Skin epidermis (tissue), 12 donors: Measurements from ENCODE around the gene E2F2.
A peak's percentile ranks its signal among the peaks of the same experiment; 100 is the strongest.

Source experiments
- H3K27ac ChIP-seq, 21 experiments: fragments of 200-600 bp; sonication (generic) in 11 of 21; one replicate each; pipeline ENCODE4 v1.5.0; 2020; ENCODE audit warnings: mild to moderate bottlenecking in 3 of 21, inconsistent platforms in 2 of 21, moderate library complexity in 2 of 21
- H3K4me3 ChIP-seq, 7 experiments: fragments of 200-600 bp; sonication (generic) in 2 of 7; one replicate each; pipeline ENCODE4 v1.5.0; 2020; ENCODE audit warnings: inconsistent platforms in 2 of 7, mild to moderate bottlenecking in 2 of 7, moderate library complexity in 1 of 7

E2F2 gene

DNA sequence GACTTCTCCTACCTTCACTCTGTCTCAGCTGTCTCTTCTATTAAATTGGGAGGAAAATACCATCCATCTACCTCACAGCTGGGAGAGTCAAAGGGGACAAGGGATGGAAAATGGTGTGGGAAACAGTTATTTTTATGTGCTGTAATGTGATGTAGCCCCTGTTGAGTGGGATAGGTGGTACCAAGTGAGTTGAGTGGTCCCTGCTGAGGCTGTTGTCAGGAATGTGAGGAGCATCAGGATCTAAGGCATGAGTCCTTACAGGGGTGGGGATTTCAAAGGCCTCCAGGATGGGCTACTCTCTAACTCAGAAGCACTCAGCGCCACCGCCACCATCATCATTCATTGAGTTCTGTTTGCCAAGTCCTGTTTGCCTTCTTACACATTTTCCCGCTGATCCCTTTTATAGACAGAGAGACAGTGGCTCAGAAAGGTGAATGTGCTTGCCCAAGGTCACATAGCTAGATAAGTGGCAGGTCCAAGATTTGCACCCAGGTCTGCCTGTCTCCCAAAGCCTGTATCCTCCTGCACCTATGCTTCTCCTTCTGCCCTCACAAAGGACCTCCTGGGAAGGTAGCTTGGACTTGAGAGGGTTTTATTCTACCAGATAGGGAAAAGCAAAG is 32.8 kb upstream of the E2F2 start:
- Histone ChIP-seq H3K4me3 (no peak overlapping the region), H3K27ac (peak overlapping the region in 15 of 21 experiments; percentile 42 to 99 (median 86))

DNA sequence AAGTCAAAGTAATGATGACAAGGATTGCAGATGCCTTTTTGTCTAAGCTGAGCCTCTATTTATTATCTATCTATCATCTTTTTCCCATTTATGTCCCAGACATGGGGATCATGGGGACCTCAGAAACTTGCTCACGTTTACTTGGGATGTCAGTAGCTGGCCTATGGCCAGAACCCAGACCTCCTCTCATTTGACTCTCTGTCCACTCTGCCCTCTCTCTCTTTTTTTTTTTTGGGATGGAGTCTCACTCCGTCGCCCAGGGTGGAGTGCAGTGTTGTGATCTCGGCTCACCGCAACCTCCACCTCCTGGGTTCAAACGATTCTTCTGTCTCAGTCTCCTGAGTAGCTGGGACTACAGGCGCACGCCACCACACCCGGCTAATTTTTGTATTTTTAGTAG is 32.0 kb upstream of the E2F2 start:
- Histone ChIP-seq H3K4me3 (no peak overlapping the region), H3K27ac (peak overlapping the region in 19 of 21 experiments; percentile 4 to 99 (median 86))

- H3K4me3 ChIP-seq: no peak overlapping the region
- H3K27ac ChIP-seq: peak overlapping the region in 19 of 21 experiments; percentile 45 to 99 (median 88)
Observed at GRCh38 chr1:23562137-23562876, 31.3 kb upstream of the E2F2 start.

- H3K27ac ChIP-seq: peak overlapping the region in 19 of 21 experiments; percentile 5 to 99 (median 88)
- no peak overlapping the region for H3K4me3 ChIP-seq
Observed at GRCh38 chr1:23561813-23562100, 30.7 kb upstream of the E2F2 start.

DNA sequence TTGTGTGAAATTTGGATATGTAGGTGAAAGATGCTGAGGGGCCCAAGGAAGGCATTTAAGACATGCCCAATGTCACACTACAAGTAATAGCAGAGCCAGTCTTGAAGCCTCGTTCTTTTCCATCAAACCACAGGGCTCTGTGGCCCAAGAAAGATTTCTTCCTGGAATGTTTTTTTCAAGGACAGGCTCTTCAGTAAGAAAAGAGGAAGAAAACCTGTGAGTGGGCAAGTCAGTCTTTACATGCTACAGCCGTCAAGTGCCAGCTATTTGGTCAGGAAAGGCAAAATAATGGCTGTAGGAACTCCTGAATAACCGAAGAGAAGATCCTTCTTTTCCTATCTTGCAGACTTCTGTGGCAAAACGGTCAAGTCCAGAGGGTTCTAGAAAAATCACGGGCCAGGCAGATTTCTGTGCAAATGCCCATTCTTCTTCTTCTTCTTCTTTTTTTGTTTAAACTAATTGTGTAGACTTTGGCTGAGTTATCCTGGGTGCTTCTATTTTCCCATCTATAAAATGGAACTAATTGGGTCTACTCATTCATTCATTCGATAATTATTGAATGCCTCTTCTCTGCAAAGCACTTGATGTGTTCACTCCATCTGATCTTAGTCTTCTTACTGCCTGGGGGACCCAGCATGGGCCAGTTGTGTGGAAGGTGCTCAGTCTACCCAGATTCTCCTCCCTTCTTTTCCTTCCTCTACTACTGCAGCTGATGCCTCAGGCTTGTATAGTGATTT is 30.2 kb upstream of the E2F2 start:
- Histone ChIP-seq H3K4me3 (no peak overlapping the region), H3K27ac (peak overlapping the region in 19 of 21 experiments; percentile 74 to 99 (median 88))

DNA sequence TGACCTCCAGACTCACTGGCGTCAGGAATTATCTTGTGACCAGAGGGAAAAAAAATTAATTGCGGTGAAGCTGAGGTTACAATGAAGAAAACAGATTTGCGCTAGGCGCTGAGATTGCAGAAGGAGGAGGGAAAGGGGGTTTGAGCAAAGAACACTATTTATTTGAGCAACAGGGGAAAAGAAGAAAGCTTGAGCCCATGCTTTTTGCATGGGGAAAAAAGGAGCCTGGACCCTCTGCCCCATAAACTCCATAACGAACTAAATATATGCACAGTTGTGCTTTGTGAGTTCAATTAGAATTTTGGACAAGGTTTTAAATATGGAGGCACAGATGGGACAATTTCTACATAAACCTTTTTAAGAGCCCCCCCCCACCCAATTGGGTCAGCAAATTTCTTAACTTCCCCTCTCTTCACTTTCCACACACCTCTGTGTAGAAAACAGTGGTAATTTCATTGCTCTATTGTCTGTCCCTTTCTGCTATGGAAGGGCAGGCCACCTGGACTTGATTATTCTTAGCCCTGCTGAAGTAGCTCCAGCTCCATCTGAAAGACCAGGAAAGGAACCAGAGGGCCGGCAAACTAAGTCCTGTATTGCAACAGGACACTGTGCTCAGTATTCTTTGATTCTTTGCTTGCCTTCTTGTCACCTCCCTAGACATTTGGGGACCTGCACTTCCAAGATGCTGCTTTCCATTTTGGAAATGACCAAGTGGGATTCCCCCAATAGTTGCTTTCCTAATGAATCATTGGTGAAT is 29.1 kb upstream of the E2F2 start:
- Histone ChIP-seq H3K4me3 (peak overlapping the region; percentile 61 to 83 (median 74)), H3K27ac (peak overlapping the region in 20 of 21 experiments; percentile 64 to 99 (median 88))

DNA sequence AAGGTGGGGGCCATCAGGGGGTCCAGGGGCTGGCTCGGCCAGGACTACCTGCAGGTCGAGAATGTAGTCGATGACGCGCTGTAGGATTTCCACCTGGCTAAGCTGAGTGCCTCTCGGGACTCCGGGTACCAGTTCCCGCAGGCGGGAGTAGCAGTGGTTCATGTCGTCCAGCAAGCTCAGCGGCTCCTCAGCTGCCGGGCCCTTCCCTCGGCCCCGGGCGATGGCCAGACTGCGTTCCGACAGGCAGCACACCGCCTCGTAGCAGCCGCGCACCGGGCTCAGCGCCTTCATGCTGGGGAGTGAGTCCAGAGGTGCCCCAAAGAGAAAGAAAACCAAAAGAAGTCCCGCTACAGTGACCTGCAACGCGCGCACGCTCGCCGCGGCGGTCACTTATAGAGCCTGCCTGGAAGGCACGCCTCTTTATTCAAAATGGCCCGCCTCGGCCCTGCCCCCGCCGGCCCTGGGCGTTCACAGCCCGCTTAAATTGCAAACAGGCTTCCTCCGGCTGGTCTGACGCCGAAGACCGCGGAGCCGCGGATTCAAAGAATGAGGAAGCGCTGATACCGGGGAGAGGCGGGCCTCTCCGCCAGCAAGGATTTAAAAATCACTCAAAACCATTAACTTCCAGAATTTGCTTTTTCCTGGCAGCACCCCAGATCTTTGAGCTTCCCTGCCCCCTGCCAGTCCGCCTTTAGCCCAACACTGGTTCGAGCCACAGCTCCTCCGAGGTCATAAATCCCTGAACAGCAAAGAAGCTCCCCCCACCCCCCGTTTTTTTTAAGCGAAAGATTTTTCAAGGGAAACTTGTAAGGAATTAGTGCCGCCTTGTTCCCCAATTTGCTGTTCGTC is 28.3 kb upstream of the E2F2 start, which contains the start of gene ID3:
TSS of gene ID3 (minus strand) at position 366 of the 849 bp plus-strand sequence. CDS start at position 291, 75 bp downstream.
- peak within 1 kb of the TSS in 20 of 21 experiments; percentile 74 to 99 (median 88) for H3K27ac ChIP-seq
- H3K4me3 ChIP-seq: peak within 1 kb of the TSS; percentile 61 to 83 (median 74)

GRCh38 chr1:23558872-23559135 is 27.8 kb upstream of the E2F2 start:
- H3K4me3 ChIP-seq: peak overlapping the region; percentile 61 to 83 (median 74)
- H3K27ac ChIP-seq: peak overlapping the region in 20 of 21 experiments; percentile 74 to 99 (median 88)

GRCh38 chr1:23558140-23558871 is 27.3 kb upstream of the E2F2 start:
- H3K4me3 ChIP-seq: peak overlapping the region; percentile 61 to 83 (median 74)
- peak overlapping the region in 20 of 21 experiments; percentile 74 to 99 (median 88) for H3K27ac ChIP-seq

- H3K4me3 ChIP-seq: peak overlapping the region; percentile 61 to 83 (median 74)
- peak overlapping the region in 20 of 21 experiments; percentile 74 to 99 (median 89) for H3K27ac ChIP-seq
Observed at GRCh38 chr1:23557471-23558124, 26.6 kb upstream of the E2F2 start.

DNA sequence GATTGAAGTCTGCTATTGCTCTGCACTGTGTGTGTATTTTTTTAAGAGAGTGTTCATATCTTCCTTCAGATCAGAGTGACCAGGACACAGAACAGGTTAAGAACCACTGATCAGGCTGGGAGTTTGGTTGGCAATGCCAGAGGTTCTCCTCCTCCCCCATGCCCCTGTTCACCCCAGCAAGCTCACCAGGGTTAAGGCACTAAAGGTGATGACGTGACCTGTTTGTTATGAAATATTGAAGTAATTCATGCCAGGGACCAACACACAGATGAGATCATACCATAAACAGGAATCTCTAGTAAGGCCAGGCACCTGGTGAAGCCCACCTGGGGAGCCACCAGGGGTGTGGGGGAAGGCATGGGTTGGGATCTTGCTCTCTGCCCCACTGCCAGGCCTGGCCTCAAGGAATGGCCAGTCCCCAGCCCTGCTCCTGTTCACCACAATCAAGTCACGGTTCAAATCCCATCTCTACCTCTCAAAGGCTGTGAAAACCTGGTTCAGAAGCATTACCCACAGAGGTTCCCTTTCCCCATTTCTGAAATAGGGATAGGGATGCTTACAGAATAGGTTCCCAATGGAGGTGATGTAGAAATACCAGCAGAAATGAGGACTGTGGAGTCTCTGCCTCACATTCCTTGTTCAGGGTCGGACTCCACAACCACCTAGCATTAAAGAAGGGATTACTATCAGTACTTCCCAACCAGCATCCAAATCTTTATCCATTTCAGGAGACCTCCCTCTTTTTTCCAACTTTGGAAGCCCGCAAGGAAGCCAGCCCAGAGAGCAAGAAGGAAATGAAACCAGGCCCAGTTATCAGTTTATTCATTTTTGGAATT is 25.8 kb upstream of the E2F2 start:
- Histone ChIP-seq H3K27ac (peak overlapping the region in 19 of 21 experiments; percentile 2 to 99 (median 89)), H3K4me3 (peak overlapping the region; percentile 61 to 83 (median 74))

DNA sequence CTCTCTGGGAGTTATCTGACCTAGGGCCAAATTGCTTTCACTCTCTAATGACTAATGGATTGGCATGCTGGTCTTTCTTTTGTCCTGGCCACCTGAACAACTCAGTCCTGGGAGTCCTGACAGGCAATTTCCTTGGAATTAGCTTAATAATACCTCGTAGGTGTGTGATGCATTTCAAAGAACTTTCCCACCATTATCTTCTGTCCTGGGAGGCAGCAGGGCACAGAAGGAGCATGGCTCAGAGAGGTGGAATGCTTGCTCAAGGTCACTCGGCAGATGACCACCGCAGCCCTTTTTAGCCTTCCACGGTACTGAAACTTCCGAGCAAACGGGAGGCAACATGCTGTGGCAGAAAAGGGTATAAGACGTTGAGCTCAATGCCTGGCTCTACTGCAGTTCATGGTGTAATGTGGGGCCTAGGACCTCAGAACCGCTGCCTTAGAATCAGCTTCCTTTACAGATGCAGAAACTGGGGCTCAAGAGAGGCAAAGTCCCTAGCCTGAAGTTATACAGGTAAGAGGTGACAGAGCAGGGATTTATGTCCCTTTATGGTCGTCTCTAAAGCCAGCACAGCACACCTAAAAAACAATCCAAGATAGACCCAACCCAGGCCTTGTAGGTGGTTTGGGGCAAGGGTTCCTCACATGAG is 25.1 kb upstream of the E2F2 start:
- H3K4me3 ChIP-seq: peak overlapping the region in 4 of 7 experiments; percentile 48 to 82 (median 62)
- H3K27ac ChIP-seq: peak overlapping the region in 19 of 21 experiments; percentile 13 to 99 (median 89)

GRCh38 chr1:23555270-23555985 is 24.4 kb upstream of the E2F2 start:
- Histone ChIP-seq H3K27ac (peak overlapping the region in 20 of 21 experiments; percentile 25 to 99 (median 89)), H3K4me3 (peak overlapping the region; percentile 41 to 82 (median 47))

DNA sequence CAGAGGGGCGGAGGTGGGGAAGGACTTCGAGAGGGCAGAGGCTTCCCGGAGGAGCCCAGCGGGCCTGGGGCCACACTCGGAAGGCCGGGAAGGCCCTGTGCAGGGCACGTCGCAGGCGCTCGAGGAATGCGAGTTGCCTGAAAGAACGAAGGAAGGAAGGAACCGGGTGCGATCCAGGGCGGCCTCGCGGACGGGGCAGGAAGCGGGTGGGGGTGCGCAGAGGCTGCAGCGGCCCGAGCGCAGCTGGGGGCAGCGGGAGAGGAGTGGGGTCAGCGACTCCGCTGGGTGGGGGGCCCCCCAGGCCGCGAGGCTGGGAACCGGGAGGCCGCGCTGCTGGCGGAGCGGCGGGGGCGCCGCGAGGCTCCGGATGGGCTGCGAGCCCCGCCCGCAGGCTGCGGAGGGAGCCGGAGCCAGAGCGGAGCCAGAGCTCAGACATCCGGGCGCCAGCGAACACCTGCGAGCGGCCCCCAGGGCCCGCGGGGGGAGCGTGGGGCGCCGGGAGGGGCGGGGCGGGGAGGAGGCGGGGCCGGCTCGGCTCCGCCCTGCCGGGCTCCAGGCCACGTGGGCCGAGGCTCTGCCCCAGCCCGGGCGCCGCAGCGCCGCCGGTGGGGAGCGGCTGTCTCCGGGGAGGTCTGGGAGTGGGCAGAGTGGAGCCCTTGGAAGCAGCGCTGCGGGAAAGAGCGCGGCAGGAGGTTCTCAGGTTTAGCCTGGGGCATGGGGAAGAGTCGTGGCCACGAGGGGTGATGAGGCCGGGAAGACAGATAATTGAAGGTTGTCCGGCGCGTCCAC is 23.6 kb upstream of the E2F2 start:
- peak overlapping the region; percentile 41 to 82 (median 47) for H3K4me3 ChIP-seq
- peak overlapping the region; percentile 63 to 99 (median 89) for H3K27ac ChIP-seq

DNA sequence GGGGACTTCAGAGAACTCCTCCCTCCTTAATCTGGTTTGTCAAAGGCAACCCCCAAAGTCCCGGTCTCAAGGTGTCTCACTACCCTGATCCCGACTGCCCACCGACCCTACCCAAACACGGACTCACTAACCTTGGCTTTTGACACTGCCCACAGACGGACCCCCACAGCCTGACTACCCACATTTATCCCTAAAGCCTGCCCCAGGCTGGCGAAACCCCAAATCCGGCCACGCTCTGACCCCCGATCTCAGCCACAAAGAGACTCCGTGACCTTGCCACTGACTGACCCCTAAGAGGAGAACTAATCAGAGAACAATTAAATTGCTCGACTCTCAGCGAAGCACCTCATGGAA is 23.1 kb upstream of the E2F2 start:
- H3K27ac ChIP-seq: peak overlapping the region; percentile 63 to 99 (median 89)
- H3K4me3 ChIP-seq: peak overlapping the region; percentile 41 to 82 (median 47)
